ENCODE measurements around the gene CERS3.

DNA sequence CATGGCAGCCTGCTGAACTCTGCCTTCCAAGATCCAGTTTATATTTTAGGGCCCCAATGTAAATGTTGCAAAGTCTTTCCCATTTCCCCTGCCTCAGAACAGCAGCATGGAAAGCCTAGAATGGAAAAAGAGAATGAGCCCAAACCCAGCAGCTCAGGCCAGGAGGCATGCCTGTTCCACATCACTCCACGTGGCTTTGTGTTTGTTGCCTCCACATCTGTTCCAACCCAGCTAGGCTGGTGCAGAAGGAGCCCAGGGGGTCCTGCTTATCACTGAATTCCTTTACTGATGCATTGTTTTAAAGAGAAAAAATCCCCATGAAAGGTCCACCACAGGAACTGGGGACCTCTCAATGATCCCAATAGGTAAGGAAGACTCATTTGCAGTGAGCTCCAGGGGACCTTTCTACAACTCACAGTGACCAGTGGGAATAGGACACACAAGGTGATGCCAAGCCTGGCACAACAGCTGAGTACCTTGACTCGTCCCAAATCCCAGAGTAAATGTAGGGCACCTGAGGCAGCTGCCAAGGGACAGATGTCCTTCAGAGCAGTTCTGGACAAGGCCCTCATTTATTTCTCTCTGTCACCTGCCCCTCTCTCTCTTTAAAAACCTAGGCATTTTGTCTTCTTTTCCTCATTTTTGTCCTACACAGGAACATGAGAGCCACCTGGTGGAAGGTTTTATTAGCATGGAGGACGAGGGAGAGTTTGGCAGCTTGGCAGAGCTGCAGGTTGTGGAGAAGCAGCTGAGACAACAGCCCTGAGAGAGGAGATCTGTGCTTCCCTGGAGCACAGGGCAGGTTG lies 145.2 kb downstream of the CERS3 start:
- TF ChIP-seq, protein P1, sequence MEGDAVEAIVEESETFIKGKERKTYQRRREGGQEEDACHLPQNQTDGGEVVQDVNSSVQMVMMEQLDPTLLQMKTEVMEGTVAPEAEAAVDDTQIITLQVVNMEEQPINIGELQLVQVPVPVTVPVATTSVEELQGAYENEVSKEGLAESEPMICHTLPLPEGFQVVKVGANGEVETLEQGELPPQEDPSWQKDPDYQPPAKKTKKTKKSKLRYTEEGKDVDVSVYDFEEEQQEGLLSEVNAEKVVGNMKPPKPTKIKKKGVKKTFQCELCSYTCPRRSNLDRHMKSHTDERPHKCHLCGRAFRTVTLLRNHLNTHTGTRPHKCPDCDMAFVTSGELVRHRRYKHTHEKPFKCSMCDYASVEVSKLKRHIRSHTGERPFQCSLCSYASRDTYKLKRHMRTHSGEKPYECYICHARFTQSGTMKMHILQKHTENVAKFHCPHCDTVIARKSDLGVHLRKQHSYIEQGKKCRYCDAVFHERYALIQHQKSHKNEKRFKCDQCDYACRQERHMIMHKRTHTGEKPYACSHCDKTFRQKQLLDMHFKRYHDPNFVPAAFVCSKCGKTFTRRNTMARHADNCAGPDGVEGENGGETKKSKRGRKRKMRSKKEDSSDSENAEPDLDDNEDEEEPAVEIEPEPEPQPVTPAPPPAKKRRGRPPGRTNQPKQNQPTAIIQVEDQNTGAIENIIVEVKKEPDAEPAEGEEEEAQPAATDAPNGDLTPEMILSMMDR (IDR thresholded peaks at IDR 0.05), result peak; percentile 20 to 51 (median 34)
- TF ChIP-seq POLR2A (IDR thresholded peaks at IDR 0.05), result no peak
